ENCODE data around the gene TPRG1L.

TPRG1L gene

GRCh38 chr1:3668585-3669300 is 43.9 kb downstream of the TPRG1L start:
- DNase-seq: no peak

GRCh38 chr1:3669421-3669821 is 44.6 kb downstream of the TPRG1L start:
- no peak for DNase-seq

DNA sequence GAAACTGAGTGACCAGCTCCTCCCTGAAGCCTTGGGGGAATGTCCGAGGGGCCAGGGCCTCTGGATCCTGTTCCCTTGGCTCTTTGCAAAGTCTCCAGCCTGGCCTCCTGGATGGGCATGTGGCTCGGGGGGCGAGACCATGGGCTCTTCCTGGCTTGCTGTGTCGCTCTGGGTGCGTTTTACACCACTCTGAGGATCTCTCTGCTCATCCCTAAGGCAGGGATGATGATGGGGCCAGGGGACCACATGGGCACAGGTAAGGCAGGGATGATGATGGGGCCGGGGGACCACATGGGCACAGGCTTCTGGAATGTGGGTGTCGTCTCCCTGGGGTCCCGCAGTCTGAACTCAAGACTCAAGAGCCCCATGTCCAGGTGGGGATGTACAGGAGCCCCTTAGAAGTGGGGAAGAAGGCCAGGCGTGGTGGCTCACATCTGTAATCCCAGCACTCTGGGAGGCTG is 45.2 kb downstream of the TPRG1L start:
- no peak for DNase-seq

- DNase-seq: no peak
Observed at GRCh38 chr1:3670823-3671265, 46.0 kb downstream of the TPRG1L start.

DNA sequence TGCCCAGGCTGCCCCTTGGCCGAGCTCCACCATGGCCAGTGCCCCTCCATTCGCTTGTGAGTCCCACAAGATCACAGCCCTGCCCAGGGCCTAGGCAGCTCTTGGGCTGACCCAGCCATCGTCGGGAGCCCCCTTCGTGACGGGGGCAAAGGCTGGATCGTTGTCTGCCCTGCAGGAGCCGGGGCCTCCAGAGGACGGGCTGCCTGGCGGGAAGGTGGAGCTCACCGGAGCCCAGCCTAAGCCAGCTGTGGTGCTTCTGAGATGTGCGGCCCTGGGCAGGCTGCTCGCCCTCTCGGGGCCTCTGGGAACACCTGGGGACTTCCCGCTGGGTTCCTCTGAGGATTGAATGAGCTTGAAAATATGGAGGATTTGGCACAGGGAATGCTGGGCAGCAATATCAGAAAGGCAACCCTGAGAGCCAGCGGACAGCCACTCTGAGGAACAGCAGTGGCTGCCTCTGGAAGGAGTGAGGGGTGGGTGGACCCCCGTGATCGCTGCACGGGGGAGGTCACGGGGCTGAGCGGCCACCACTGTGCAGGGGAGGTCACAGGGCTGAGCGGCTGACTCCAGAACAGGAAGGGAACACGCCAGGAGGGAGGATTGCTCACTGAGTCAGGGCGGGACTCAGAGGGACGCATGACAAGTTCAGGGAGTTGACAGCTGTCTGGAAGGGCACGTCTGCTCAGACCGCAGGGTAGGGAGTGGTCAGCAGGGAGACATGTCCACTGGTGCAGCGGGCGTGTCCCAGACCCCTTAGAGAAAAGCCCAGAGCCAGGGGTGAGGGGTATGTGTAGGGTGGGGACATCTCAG is 46.8 kb downstream of the TPRG1L start:
- no peak for DNase-seq

DNA sequence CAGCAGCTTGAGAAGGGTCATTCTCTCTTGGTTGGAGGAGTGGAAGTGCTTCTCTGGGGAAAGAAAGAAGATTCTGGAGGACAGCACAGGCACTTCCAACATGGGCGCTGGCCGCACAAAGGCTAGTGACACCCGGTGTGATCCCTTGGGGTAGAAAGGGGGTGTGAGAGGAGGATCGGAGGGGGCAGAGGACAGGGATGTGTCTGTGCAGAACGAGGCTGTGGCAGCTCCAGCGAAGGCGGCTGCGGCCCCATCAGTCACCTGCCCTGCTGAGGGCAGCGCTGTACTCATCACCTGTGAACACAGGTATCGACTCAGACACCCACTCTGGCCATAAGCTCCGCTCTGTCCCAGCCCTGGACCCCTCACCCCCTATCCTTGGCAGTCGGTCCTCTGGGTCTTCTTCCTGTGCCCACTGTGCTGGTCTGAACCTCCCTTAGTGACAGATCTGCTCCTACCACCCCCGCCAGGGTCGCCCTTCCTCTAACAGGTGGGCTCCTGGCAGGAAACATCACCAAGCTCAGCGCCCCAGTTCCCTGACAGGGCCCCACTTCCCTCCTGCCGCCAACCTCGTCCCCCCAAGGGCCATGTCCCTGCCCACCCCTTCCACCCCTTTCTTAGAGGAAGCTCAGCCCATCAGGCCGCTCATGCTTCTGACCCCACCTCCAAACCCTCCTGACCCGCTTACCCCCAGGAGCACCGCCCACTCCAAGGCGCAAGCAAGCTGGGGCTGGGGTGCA is 47.6 kb downstream of the TPRG1L start:
- no peak for DNase-seq

GRCh38 chr1:3672971-3673361 is 48.2 kb downstream of the TPRG1L start:
- no peak for DNase-seq

DNA sequence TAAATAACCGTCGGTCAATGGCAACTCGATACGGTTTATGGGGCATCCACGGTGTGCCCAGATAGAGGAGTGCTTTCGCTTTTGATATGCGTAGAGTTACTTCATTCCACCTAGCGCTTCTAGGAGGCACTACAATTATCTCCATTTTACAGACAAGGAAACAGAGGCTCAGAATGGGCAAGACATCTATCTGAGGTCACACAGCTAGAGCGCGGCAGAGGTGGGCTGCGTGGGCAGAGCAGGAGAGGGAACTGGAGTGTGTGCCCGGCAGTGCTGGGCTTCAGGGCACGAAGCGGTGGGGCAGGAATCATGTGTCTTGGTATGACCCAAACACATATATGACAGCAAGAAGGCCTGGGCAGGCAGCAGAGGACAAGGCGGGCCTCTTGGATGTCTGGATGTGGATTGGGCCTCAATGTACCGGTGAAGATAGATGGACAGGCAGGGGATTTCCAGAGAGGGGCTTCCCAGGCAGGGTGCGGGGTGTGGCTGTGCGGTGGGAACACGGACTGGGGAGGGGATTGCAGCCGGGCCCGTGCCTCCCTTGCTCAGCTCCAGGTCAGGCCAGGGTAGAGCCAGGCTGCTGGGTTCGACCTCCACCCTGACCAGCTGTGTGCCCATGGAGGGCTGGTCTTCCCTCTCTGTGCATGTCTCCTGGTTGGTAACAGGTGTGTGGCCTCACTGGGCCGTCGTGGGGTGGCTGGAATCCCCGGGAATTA is 48.7 kb downstream of the TPRG1L start:
- no peak for DNase-seq

- DNase-seq: no peak
Observed at GRCh38 chr1:3674100-3675094, 49.6 kb downstream of the TPRG1L start.

DNA sequence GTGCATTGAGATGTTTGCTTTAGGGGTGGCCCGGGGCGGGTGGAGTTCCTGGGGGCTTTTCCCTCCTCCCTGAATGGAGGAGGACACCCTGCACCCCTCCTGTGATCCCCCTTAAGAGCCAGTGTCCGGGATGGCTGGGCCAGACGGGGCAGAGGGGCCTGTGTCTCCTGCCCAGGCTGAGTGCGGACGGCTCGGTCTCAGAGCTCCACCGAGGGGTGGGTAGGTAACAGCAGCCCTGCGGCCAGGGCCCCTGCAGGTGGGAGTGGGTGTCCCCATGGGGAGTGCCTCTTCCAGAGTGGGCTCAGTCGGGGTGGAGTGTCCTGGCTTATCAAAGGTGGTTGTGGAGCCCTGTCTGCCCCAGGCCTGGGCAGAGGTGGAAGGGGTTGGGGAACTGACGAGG is 50.6 kb downstream of the TPRG1L start:
- no peak for DNase-seq

DNA sequence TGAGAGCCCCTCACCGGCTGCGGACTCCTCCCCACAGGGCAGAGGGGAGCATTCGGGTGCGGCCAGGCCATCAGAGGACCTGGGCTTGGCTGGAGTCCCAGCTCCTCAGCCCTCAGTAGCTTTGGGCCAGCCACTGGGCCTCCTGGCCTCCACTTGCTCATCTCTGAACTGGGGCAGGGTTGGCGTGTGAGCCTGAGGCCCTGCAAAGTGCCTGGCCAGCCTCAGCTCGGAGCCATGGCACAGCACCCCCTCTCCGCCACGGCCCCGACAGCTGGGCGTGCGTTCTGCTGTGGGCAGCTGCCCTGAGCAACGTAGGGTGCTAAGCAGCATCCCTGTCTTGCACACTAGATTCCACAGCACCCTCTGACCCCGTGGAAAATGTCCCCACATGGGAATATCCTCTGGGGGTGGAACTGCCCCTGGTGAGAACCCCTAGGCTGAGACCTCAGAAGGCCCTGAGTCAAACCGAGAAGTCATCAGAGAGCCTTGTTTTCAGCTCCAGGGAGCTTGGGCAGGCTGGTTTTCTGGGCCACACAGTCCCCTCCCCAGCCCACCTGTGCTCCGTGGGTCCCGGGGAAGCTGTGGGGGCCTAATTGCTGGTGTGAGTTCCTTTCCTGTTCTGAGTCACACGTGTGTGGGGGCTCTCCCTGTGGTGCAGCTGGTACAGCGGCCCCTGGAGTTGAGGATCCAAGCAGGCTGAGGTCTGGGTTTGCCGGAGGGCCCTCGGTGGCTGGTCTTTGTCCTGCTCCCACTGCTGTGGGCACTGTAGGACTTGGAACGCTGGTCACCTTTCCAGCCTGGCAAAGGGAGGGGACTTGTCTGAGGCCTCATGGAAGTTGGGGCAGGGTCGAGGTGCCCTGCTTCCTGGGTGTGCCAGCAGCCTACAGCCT is 52.0 kb downstream of the TPRG1L start:
- no peak for DNase-seq

GRCh38 chr1:3677484-3677883 is 52.7 kb downstream of the TPRG1L start:
- no peak for DNase-seq

GRCh38 chr1:3678361-3679097 is 53.7 kb downstream of the TPRG1L start:
- no peak for DNase-seq

DNA sequence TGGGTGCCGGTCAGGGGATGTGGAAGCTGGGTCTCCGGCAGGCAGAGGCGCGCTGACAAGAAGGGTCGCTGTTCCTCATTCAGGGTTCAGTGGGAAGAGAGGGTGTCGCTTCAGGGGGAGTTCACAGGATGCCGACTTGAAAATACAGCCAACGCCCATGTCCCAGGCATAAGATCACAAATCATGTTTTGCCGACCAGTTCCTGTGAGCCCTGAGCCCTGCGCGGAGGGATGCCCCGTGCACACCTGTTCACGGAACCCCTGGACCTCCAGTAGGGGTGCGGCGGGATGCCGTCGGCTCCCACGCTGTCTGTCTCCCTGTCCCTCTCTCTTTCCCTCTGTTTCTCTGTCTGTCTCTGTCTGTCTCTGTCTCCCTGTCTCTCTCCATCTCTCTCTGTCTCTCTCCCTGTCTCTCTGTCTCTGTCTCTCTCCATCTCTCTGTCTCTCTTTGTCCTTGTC is 54.3 kb downstream of the TPRG1L start:
- DNase-seq: no peak

Data from T1000 (cell line).